NCI-H2227 treated with DMSO at 0.1 percent for 48 hours (cell line): ENCODE measurements around the gene VPREB1.
A peak's percentile ranks its signal among the peaks of the same experiment; 100 is the strongest.
"Not testable (repeated sequence)": the region's sequence is repeated elsewhere in the genome, so short reads cannot be mapped to it uniquely, and the experiment has no call there.

Experiments used
- DNase-seq: peaks from one replicate; lab custom pipeline; 2025; lab: John Stamatoyannopoulos, UW

VPREB1 gene, protein sequence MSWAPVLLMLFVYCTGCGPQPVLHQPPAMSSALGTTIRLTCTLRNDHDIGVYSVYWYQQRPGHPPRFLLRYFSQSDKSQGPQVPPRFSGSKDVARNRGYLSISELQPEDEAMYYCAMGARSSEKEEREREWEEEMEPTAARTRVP

GRCh38 chr22:22244316-22245250 is at the start of gene VPREB1:
TSS of gene VPREB1 (plus strand) at chr22:22244786. CDS start at chr22:22244814, 28 bp downstream.
- DNase-seq, result no peak

DNA sequence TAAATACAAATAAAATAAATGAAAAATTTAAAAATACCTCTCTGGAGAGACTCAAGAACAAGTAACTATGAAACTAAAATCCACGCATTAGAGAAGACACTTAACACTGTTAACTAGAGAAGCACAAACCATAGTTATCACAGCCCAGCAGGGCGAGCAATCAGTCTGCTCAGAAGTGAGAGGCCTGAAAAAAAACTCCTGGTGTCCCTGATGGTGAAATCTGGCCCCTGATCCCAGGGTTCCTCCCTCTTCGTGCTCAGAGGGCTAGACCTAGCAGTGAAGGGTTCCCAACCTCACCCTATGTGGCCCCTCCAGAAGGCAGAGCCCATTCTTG is 49.7 kb upstream of the VPREB1 start:
- no peak for DNase-seq

DNA sequence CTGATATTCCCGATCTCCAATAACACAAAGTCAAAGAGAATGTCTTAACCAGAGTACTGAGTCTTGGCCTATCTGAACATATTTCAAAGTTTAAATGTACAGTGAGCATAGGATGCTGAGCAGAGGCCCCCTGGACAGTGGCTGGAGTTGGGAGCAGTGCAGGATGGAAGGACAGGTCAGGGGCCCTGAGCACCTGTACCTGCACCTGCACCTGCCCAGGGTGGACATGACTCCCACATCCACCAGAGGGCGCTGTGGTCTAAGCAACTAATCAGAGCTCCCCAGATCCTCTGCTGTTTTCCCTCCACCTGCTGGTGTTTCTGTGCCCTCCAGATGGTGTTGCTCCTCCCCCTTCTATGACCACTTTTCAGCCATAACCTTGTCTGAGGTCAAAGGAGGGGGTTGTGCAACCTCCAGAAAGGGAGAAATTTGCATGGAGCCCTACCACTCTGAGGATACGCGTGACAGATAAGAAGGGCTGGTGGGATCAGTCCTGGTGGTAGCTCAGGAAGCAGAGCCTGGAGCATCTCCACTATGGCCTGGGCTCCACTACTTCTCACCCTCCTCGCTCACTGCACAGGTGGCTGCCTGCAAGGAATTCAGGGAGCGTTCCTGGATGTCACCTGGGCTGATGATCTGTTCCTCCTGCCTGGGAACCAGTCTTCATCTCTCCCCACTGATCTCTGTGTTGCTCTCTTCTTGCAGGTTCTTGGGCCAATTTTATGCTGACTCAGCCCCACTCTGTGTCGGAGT is 49.1 kb upstream of the VPREB1 start:
- peak; percentile 56 for DNase-seq

DNA sequence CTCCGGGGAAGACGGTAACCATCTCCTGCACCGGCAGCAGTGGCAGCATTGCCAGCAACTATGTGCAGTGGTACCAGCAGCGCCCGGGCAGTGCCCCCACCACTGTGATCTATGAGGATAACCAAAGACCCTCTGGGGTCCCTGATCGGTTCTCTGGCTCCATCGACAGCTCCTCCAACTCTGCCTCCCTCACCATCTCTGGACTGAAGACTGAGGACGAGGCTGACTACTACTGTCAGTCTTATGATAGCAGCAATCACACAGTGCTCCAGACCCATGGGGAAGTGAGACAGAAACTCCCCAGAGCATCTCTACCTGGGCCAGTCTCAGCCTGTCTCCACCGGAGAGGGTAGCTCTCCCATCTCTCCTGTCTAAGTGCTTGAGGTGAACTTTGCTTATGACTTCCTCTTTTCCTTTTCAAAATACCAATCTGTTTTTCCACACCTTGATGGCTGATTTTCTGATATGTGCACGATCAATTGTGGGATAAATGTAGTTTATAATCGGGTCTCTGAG is 48.5 kb upstream of the VPREB1 start:
- no peak for DNase-seq

DNA sequence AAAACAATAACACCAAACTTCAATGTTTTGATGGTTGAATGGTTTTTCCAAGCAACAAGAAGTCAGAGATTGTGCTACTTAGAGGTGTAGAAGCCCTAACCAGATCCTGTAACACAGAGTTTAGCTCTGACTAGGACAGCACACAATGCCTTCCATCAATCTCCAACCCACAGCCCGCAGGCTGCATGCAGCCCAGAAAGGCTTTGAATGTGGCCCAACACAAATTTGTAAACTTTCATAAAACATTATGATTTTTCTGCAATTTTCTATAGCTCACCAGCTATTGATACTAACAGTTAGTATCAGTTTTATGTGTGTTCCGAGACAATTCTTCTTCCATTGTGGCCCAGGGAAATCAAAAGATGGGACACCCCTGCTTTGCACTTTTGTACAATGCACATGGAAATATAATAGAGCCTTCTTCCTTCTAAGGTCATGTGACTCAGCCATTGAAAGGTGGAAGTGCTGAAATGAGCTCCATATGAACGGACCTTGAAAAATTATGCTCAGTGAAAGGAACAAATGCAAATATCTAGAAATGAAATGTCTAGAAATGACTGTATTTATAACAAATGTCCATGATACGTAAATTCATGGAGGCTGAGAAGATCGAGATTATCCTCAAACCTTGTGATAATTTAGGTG is 47.6 kb upstream of the VPREB1 start:
- no peak for DNase-seq

DNA sequence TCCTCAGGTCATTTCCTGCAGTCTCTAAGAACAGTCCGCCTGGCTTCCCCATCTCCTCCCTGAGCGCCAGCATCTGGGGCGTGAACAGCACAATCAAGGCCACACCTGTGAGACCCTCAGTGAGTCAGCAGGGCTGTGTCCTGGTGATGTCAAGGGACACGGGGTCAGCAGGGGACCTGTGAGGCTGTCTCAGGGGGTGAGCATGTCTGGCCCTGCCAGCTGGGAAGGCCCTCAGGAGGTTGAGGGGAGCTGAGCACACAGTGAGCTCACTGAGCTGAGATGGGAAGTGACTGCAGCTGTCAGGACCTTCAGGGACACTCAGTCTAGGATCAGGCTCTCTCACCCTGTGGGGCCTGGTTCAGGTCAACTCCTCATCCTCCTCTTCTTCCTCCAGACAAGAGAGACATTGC is 46.6 kb upstream of the VPREB1 start:
- no peak for DNase-seq

DNA sequence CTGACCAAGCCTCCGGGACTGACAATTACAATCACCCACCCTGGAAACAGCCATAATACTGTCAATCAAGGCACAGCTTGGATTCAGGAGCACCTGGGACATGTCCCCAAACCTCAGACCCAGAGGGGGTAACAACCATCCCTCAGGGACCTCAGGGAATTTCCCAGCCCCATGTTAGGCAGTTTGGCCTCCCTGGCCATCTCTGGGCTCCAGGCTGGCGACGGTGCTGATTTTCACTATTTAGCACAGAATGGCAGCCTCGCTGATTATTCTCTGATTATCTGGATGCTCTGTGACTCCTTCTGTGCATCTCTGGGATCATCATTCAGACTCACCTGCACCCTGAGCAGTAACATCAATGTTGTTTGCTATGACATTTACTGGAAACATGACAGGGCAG is 45.8 kb upstream of the VPREB1 start:
- no peak for DNase-seq

- no peak for DNase-seq
Observed at GRCh38 chr22:22199634-22200033, 45.0 kb upstream of the VPREB1 start.

- no peak for DNase-seq
Observed at GRCh38 chr22:22200569-22201184, 43.9 kb upstream of the VPREB1 start.

GRCh38 chr22:22201185-22201929 is 43.2 kb upstream of the VPREB1 start:
- no peak for DNase-seq

DNA sequence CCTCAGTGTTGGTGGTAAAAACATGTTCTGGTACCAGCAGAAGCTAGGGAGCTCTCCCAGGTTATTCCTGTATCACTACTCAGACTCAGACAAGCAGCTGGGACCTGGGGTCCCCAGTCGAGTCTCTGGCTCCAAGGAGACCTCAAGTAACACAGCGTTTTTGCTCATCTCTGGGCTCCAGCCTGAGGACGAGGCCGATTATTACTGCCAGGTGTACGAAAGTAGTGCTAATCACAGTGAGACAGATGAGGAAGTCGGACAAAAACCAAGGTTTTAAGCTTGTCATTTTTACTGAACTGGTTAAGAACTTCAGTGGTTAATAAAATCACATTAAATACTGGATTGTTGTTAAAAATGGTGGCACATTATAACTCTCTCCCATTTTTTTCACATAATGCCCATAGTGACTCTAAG is 42.6 kb upstream of the VPREB1 start:
- no peak for DNase-seq

DNA sequence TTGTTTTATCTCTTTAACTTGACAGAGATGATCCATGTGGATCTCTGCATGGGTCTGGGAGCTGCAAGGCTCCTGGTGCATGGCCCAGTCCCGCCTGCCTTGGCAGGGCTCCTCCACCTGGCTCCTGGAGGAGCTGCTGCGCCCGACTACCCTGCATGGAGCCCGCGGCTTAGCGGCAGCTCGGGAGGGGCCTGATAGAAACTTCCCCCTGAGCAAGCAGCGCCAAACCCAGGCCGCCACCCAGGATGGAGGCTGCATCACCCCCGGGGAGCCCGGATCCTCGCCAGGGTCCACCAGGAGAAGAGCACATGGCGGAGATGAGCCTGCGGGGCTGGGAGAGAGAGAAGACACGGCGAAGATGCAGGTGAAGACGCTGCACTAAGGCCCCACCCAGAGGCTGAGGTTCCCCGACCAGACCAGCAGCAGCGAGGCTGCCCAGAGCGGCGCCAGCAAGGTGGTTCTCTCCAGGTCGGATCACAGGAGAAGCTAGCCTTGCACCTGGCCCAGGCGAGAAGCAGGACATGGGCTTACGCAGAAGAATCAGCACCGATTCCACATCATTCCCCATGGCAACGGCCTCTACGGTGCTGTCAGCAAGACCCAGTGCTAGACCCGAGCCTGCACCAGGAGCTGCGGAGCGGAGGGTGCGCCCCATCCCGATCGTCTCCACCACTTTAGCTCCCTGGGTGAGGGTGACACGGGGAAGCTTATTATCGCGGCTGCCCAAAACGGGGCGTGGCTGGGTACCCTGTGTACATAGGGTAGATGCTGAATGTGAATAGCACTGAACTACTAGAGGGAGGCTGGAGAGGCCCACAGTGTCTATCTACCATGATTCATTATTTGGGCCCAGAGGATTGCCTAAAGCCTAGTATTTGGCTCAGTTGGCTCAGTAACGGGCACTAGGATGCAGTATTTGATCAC is 41.3 kb upstream of the VPREB1 start:
- no peak for DNase-seq

- DNase-seq, result peak; percentile 40
Observed at GRCh38 chr22:22207845-22208564, 36.6 kb upstream of the VPREB1 start.

GRCh38 chr22:22208652-22209051 is 35.9 kb upstream of the VPREB1 start:
- DNase-seq, result no peak

DNA sequence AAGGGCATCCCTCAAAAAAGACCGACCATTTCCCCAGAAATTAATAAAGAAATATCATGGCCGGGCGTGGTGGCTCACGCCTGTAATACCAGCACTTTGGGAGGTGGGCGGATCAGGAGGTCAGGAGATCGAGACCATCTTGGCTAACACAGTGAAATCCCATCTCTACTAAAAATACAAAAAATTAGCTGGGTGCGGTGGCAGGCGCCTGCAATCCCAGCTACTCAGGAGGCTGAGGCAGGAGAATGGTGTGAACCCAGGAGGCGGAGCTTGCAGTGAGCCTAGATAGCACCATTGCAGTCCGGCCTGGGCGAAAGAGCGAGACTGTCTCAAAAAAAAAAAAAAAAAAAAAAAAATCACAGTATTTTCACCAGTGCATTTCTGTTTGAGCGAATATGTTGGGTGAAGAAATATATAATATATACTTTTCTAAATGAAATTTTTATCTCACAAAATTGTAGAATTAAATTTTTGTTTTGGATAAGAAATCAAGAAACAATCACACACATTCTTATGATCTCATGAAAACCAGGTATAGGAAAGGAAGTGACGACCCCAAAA is 35.4 kb upstream of the VPREB1 start:
- DNase-seq, result not testable (repeated sequence)

DNA sequence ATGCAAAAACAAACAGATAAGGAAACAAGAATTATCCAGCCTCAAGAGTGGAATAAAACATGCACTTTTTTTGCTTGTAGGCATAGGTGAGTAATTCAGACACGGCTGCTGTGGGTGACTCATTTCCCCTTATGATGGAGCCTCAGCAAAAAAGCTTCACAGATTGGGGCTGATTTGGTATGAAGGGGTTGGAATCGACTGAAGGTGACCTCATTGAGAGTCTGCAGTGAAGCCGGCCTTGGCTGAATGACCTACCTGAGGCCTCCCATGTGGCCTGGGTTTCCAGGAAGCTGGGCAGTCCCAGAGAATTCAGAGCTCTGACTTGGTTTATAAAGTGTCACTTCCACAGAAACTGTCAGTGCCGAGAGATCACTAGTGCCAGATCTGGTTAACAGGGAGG is 34.2 kb upstream of the VPREB1 start:
- no peak for DNase-seq

GRCh38 chr22:22210889-22211833 is 33.4 kb upstream of the VPREB1 start:
- DNase-seq, result no peak

DNA sequence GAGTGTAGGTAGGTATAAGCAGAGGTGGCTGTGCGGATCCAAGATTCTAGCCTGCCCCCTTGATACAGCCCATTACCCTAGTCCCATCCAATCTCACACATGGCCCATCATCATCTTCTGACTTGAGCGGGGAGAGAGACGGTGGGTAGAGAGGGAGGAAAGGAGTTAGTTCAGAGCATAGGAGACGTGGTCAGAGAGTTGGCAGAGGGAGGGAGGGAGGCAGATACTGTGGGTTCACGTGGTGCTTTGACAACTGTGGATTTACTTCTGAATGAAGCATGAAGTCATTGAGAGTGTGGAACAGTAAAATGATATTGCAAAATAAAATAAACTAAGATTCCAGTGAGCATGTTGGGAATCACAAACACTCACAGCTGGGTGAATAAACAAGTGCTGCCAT is 31.4 kb upstream of the VPREB1 start:
- DNase-seq, result no peak
